Stimulated activated naive CD8-positive, alpha-beta T cell treated with anti-CD3 and anti-CD28 coated beads, Interleukin-15, amount 100 ng/mL, for 72 hours (primary cell): Measurements from ENCODE around the gene PRSS27.

Experiments
- ATAC-seq: fragments of 150-1000 bp; cut with Tn5 transposase; 2 replicates; pipeline ENCODE4 v1.10.0; 2021; ENCODE audit warnings: mild to moderate bottlenecking, moderate library complexity
- DNase-seq, 2 donors: peaks; one replicate each; pipeline ENCODE4 v3.0.0; 2021 to 2022
- H3K27ac Mint-ChIP-seq, 2 donors: one replicate each; pipeline ENCODE4 v1.8.0; 2022; ENCODE audit warnings: mild to moderate bottlenecking in 2 of 2, mixed read lengths in 2 of 2, moderate library complexity in 2 of 2
- H3K27me3 Mint-ChIP-seq: one replicate; pipeline ENCODE4 v1.8.0; 2022; ENCODE audit warnings: mixed read lengths
- H3K4me1 Mint-ChIP-seq: one replicate; pipeline ENCODE4 v1.8.0; 2022; ENCODE audit warnings: mild to moderate bottlenecking, mixed read lengths
- H3K4me3 Mint-ChIP-seq, 2 donors: one replicate each; pipeline ENCODE4 v1.8.0; 2022; ENCODE audit warnings: mild to moderate bottlenecking in 2 of 2, mixed read lengths in 2 of 2, moderate library complexity in 1 of 2
- H3K9me3 Mint-ChIP-seq, 2 donors: one replicate each; pipeline ENCODE4 v1.8.0; 2022; ENCODE audit warnings: mixed read lengths in 2 of 2

PRSS27 gene

DNA sequence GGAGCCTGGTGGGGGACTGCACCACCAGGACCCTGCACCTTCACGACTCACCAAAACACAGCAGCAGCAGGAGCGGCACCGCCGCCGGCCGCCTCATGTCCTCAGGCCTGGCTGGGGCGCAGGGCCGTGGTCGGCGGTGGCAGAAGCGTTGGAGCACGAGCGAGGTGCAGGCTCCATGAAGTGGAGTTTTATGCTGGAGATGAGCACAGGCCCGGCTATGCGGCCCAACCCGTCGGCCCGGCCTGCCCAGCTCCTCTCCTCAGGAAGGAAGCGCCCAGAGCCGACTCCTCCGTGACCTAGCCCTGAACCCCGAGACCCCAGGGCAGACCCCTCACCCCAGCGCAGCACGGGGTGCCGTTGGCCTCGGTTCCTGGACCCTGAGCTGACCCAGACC is at the start of gene PRSS27:
Gene PRSS27 (minus strand): TSS at position 161 of the 394 bp plus-strand sequence. CDS start 64 bp downstream, at position 97.
- DNase-seq (no peak), ATAC-seq (no peak)
- Mint-ChIP-seq H3K4me3 (peak within 1 kb of the TSS; percentile 90 to 92), H3K4me1 (peaks cover 31% of the 10 kb centered on the region), H3K9me3 (no peaks in the 10 kb centered on the region), H3K27me3 (peaks cover 21% of the 10 kb centered on the region), H3K27ac (peak within 1 kb of the TSS; percentile 95 to 96)

- ATAC-seq = no peak
- no peaks in the 10 kb centered on the region for H3K27me3 Mint-ChIP-seq
- H3K4me1 Mint-ChIP-seq = peaks cover 79% of the 10 kb centered on the region
- H3K27ac Mint-ChIP-seq = peak overlapping the region in 1 of 2 donors; percentile 14
- peak overlapping the region in 1 of 2 donors; percentile 15 for H3K4me3 Mint-ChIP-seq
- H3K9me3 Mint-ChIP-seq = no peaks in the 10 kb centered on the region
- no peak for DNase-seq
Observed at GRCh38 chr16:2769675-2770056, 49.6 kb upstream of the PRSS27 start.

DNA sequence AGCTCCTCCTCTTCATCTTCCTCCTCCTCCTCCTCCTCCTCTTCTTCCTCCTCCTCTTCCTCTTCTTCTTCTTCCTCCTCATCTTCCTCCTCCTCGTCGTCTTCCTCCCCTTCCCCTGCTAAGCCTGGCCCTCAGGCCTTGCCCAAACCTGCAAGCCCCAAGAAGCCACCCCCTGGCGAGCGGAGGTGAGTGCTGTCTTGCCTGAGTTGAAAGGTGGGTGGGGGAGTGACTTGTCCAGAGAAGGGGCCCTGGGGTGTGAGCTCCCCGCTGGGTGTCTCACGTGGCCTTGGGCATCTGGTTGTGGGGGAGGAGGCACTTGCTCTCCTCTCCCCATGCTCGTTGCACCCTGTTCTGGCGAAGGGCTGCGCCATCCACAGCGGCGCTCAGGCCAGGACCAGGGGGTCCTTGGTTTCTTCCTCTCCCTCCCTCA is 49.1 kb upstream of the PRSS27 start:
- no peaks in the 10 kb centered on the region for H3K9me3 Mint-ChIP-seq
- peaks cover 74% of the 10 kb centered on the region for H3K4me1 Mint-ChIP-seq
- H3K4me3 Mint-ChIP-seq = no peak overlapping the region
- H3K27ac Mint-ChIP-seq = peak overlapping the region in 1 of 2 donors; percentile 93
- DNase-seq (no peak), ATAC-seq (no peak)
- H3K27me3 Mint-ChIP-seq = no peaks in the 10 kb centered on the region

DNA sequence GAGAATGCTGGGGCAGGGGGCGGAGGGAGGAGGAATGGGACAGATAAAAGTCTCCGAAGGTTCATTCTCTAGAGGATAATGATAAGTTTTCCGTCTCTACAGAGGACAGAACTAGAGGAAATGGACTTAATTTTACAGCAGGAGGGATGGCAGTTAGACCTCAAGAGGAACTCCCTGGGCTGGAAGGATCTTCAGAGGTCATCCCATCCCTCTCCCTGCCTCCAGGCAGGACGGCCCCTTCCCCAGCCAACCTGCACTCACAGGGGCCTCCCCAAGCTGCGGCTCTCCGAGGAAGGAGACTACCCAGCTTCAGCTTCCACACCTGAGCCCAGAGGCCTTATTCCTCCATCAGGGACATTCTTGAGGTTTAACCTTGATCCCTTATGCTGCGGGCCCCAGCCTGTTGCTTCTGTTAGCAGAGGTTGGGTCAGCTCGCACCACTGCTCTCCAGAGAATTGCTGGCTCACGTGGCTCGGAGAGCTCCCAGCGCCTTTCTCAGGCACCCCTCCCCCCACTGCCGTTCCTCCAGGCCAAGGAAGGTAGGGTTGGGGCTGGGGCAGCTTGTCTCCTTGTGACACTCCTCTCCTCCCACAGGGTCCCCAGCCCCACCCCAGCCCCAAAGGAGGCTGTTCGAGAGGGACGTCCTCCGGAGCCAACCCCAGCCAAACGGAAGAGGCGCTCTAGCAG is 48.5 kb upstream of the PRSS27 start:
- ATAC-seq (no peak), DNase-seq (no peak)
- H3K4me1 Mint-ChIP-seq = peaks cover 71% of the 10 kb centered on the region
- H3K27ac Mint-ChIP-seq = peak overlapping the region in 1 of 2 donors; percentile 93
- no peaks in the 10 kb centered on the region for H3K9me3 Mint-ChIP-seq
- no peak overlapping the region for H3K4me3 Mint-ChIP-seq
- H3K27me3 Mint-ChIP-seq = no peaks in the 10 kb centered on the region

- DNase-seq = no peak
- Mint-ChIP-seq H3K27ac (peak overlapping the region in 1 of 2 donors; percentile 32), H3K27me3 (no peaks in the 10 kb centered on the region), H3K4me3 (no peak overlapping the region), H3K4me1 (peaks cover 69% of the 10 kb centered on the region), H3K9me3 (no peaks in the 10 kb centered on the region)
- no peak for ATAC-seq
Observed at GRCh38 chr16:2767891-2768290, 47.9 kb upstream of the PRSS27 start.

GRCh38 chr16:2767140-2767731 is 47.2 kb upstream of the PRSS27 start:
- no peaks in the 10 kb centered on the region for H3K27me3 Mint-ChIP-seq
- ATAC-seq (no peak), DNase-seq (no peak)
- peaks cover 69% of the 10 kb centered on the region for H3K4me1 Mint-ChIP-seq
- no peaks in the 10 kb centered on the region for H3K9me3 Mint-ChIP-seq
- peak overlapping the region in 1 of 2 donors; percentile 80 for H3K27ac Mint-ChIP-seq
- H3K4me3 Mint-ChIP-seq = no peak overlapping the region

DNA sequence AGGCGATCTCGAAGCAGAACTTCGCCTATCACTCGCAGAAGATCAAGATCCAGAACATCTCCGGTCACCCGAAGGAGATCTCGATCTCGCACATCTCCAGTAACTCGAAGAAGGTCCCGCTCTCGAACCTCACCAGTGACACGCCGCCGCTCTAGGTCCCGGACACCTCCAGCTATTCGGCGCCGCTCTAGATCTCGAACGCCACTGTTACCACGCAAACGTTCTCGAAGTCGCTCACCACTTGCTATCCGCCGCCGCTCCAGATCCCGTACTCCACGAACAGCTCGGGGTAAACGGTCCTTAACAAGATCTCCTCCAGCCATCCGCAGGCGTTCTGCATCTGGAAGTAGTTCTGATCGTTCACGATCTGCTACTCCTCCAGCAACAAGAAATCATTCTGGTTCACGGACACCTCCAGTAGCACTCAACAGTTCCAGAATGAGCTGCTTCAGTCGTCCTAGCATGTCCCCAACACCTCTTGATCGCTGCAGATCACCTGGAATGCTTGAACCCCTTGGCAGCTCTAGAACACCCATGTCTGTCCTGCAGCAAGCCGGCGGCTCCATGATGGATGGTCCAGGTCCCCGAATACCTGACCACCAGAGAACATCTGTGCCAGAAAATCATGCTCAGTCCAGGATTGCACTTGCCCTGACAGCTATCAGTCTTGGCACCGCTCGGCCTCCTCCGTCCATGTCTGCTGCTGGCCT is 46.6 kb upstream of the PRSS27 start:
- Mint-ChIP-seq H3K27me3 (no peaks in the 10 kb centered on the region), H3K27ac (peak overlapping the region in 1 of 2 donors; percentile 80), H3K4me1 (peaks cover 71% of the 10 kb centered on the region), H3K9me3 (no peaks in the 10 kb centered on the region), H3K4me3 (no peak overlapping the region)
- no peak for ATAC-seq
- no peak for DNase-seq

GRCh38 chr16:2765462-2766404 is 45.7 kb upstream of the PRSS27 start:
- Mint-ChIP-seq H3K9me3 (no peaks in the 10 kb centered on the region), H3K4me3 (no peak overlapping the region), H3K27ac (peak overlapping the region; percentile 41 to 44), H3K4me1 (peaks cover 70% of the 10 kb centered on the region), H3K27me3 (no peaks in the 10 kb centered on the region)
- no peak for ATAC-seq
- no peak for DNase-seq

GRCh38 chr16:2764718-2765117 is 44.7 kb upstream of the PRSS27 start:
- no peaks in the 10 kb centered on the region for H3K27me3 Mint-ChIP-seq
- H3K4me3 Mint-ChIP-seq = no peak overlapping the region
- no peak for ATAC-seq
- H3K27ac Mint-ChIP-seq = peak overlapping the region in 1 of 2 donors; percentile 44
- DNase-seq = no peak
- H3K4me1 Mint-ChIP-seq = peaks cover 67% of the 10 kb centered on the region
- no peaks in the 10 kb centered on the region for H3K9me3 Mint-ChIP-seq

- DNase-seq = no peak
- ATAC-seq = no peak
- Mint-ChIP-seq H3K4me1 (peaks cover 67% of the 10 kb centered on the region), H3K4me3 (no peak overlapping the region), H3K9me3 (no peaks in the 10 kb centered on the region), H3K27ac (no peak overlapping the region), H3K27me3 (no peaks in the 10 kb centered on the region)
Observed at GRCh38 chr16:2763173-2763572, 43.1 kb upstream of the PRSS27 start.

DNA sequence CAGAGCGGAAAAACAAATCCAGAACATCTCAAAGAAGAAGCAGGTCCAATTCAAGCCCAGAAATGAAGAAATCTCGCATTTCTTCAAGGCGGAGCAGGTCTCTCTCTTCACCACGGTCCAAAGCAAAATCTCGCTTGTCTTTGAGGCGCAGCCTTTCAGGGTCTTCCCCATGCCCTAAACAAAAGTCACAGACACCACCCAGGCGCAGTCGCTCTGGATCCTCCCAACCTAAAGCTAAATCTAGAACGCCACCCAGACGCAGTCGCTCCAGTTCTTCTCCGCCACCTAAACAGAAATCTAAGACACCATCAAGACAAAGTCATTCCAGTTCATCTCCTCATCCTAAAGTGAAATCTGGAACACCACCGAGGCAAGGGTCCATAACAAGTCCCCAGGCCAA is 42.7 kb upstream of the PRSS27 start:
- no peaks in the 10 kb centered on the region for H3K27me3 Mint-ChIP-seq
- H3K4me3 Mint-ChIP-seq = no peak overlapping the region
- H3K4me1 Mint-ChIP-seq = peaks cover 67% of the 10 kb centered on the region
- DNase-seq = no peak
- no peak for ATAC-seq
- no peaks in the 10 kb centered on the region for H3K9me3 Mint-ChIP-seq
- peak overlapping the region in 1 of 2 donors; percentile 74 for H3K27ac Mint-ChIP-seq

- DNase-seq (no peak), ATAC-seq (no peak)
- Mint-ChIP-seq H3K9me3 (no peaks in the 10 kb centered on the region), H3K27me3 (no peaks in the 10 kb centered on the region), H3K4me3 (no peak overlapping the region), H3K27ac (peak overlapping the region in 1 of 2 donors; percentile 74), H3K4me1 (peaks cover 70% of the 10 kb centered on the region)
Observed at GRCh38 chr16:2761886-2762583, 42.0 kb upstream of the PRSS27 start.

- Mint-ChIP-seq H3K27me3 (no peaks in the 10 kb centered on the region), H3K4me1 (peaks cover 70% of the 10 kb centered on the region), H3K9me3 (no peaks in the 10 kb centered on the region), H3K4me3 (no peak overlapping the region), H3K27ac (no peak overlapping the region)
- ATAC-seq = no peak
- no peak for DNase-seq
Observed at GRCh38 chr16:2761472-2761871, 41.4 kb upstream of the PRSS27 start.

- no peak for ATAC-seq
- Mint-ChIP-seq H3K4me1 (peaks cover 72% of the 10 kb centered on the region), H3K27ac (peak overlapping the region in 1 of 2 donors; percentile 45), H3K4me3 (no peak overlapping the region), H3K27me3 (no peaks in the 10 kb centered on the region), H3K9me3 (no peaks in the 10 kb centered on the region)
- DNase-seq = no peak
Observed at GRCh38 chr16:2757344-2757743, 37.3 kb upstream of the PRSS27 start.
